Amygdala (tissue), 56 donors: ENCODE measurements around the gene PLEKHH3.
A peak's percentile ranks its signal among the peaks of the same experiment; 100 is the strongest.

Source experiments
- DNase-seq, 56 donors: peaks; one replicate each; lab custom pipeline; 2025; lab: John Stamatoyannopoulos, UW

PLEKHH3 gene

GRCh38 chr17:42676424-42677011 is at the start of gene PLEKHH3:
Gene PLEKHH3, minus strand, starts transcription at chr17:42676994. Its CDS starts 431 bp downstream, at chr17:42676563.
- DNase-seq, result peak in 2 of 56 donors; percentile 43 to 76

- no peak for DNase-seq
Measured at GRCh38 chr17:42725143-42725542, 48.3 kb upstream of the PLEKHH3 start.

- DNase-seq, result no peak
Measured at GRCh38 chr17:42723636-42724035, 46.8 kb upstream of the PLEKHH3 start.

- peak in 13 of 56 donors; percentile 4 to 61 (median 23) for DNase-seq
Measured at GRCh38 chr17:42720996-42721583, 44.3 kb upstream of the PLEKHH3 start.

GRCh38 chr17:42709561-42709960 is 32.8 kb upstream of the PLEKHH3 start:
- DNase-seq, result no peak

GRCh38 chr17:42708588-42708987 is 31.8 kb upstream of the PLEKHH3 start:
- DNase-seq, result no peak

- DNase-seq, result no peak
Measured at GRCh38 chr17:42706732-42707131, 29.9 kb upstream of the PLEKHH3 start.

- no peak for DNase-seq
Measured at GRCh38 chr17:42704837-42705494, 28.2 kb upstream of the PLEKHH3 start.

GRCh38 chr17:42704490-42704836 is 27.7 kb upstream of the PLEKHH3 start:
- DNase-seq, result no peak

- no peak for DNase-seq
Measured at GRCh38 chr17:42702446-42702845, 25.7 kb upstream of the PLEKHH3 start.

GRCh38 chr17:42700586-42701289 is 23.9 kb upstream of the PLEKHH3 start:
- no peak for DNase-seq

GRCh38 chr17:42699415-42699740 is 22.6 kb upstream of the PLEKHH3 start:
- DNase-seq, result no peak

GRCh38 chr17:42698736-42699414 is 22.1 kb upstream of the PLEKHH3 start:
- no peak for DNase-seq

GRCh38 chr17:42697108-42697811 is 20.5 kb upstream of the PLEKHH3 start:
- no peak for DNase-seq

- no peak for DNase-seq
Measured at GRCh38 chr17:42695500-42695899, 18.7 kb upstream of the PLEKHH3 start.

GRCh38 chr17:42694524-42694923 is 17.7 kb upstream of the PLEKHH3 start:
- DNase-seq, result no peak

GRCh38 chr17:42692489-42692888 is 15.7 kb upstream of the PLEKHH3 start:
- DNase-seq, result no peak

- no peak for DNase-seq
Measured at GRCh38 chr17:42691021-42691545, 14.3 kb upstream of the PLEKHH3 start.

- no peak for DNase-seq
Measured at GRCh38 chr17:42690596-42690995, 13.8 kb upstream of the PLEKHH3 start.

- no peak for DNase-seq
Measured at GRCh38 chr17:42687707-42688320, 11.0 kb upstream of the PLEKHH3 start.
